Upper lobe of right lung (tissue), 1 donor: ENCODE data around the gene PXDN. TPM values are rescaled to one million over a fixed set of nuclear protein-coding genes. Genes with fewer than 3 reads are reported as not detected.
"Not testable (repeated sequence)": the region's sequence is repeated elsewhere in the genome, so short reads cannot be mapped to it uniquely, and the experiment has no call there.

Source experiments
- ATAC-seq: fragments of 200-7000 bp; cut with Tn5 transposase; one replicate; pipeline ENCODE4 v1.9.1; 2020; ENCODE audit warnings: mild to moderate bottlenecking, moderate library complexity
- DNase-seq: peaks from one replicate; pipeline ENCODE4 v3.0.0-alpha.2; 2020
- H3K27ac ChIP-seq: fragments of 200-600 bp; one replicate; pipeline ENCODE4 v1.8.0; 2022
- H3K27me3 ChIP-seq: fragments of 200-600 bp; one replicate; pipeline ENCODE4 v1.8.0; 2022; ENCODE audit warnings: mild to moderate bottlenecking
- H3K36me3 ChIP-seq: fragments of 200-600 bp; one replicate; pipeline ENCODE4 v1.8.0; 2022
- H3K4me1 ChIP-seq: fragments of 200-600 bp; one replicate; pipeline ENCODE4 v1.8.0; 2022
- H3K4me3 ChIP-seq: fragments of 200-600 bp; one replicate; pipeline ENCODE4 v1.8.0; 2022; ENCODE audit warnings: mild to moderate bottlenecking
- H3K9me3 ChIP-seq: fragments of 200-600 bp; one replicate; pipeline ENCODE4 v1.8.0; 2022
- intact Hi-C: fragments of 100-400 bp; cut with DNase I; formaldehyde crosslinking; loops from one replicate; pipeline ENCODE4 v1.11.0; 2022
- total RNA-seq: library from RNA; stranded (reverse); fragmentation: NEBNext Ultra II Directional; extraction: Animal tissue kit (Norgen Biotek cat#: 25700); gene quantifications from one replicate; pipeline ENCODE4 v1.2.1, GENCODE V29; 2021
- TF ChIP-seq, protein P1 (sequence below): fragments of 200-600 bp; IDR thresholded peaks from one replicate; pipeline ENCODE4 v1.8.0; 2022; ENCODE audit warnings: antibody characterized with exemption
- donor health status: DM: no; HTN: yes; CAD: no; lungs with severe emphysema.

The PXDN gene
- total RNA-seq, 1 donor from 2014 or later = 58.4 TPM

DNA sequence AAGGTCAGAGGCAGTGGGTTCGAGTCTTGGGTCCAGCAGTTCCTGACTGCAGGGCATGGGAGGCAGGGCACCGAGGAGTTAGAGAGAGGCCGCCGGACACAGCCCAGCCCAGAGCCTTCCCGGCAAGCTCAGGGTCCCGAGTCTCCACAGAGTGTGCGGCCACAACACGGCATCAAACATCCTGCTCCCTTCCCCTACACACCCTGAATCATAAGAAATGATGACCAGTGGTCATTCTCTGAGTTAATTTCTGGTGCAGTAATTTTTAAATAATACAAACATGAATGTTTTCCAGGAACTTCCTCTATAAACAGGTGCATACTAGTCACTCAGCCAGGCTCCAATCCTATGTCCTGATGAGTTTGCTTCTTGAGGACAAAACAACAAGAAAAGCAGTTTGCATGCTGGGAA is 118.0 kb downstream of the PXDN start:
- intact Hi-C loops = no loop called here
- ATAC-seq (peak; percentile 7), DNase-seq (peak; percentile 49)
- Histone ChIP-seq H3K27me3 (no peaks in the 10 kb centered on the region), H3K4me1 (peaks cover 14% of the 10 kb centered on the region), H3K9me3 (no peaks in the 10 kb centered on the region), H3K36me3 (no peaks in the 10 kb centered on the region), H3K4me3 (no peak overlapping the region), H3K27ac (no peak overlapping the region)
- TF ChIP-seq, protein P1, sequence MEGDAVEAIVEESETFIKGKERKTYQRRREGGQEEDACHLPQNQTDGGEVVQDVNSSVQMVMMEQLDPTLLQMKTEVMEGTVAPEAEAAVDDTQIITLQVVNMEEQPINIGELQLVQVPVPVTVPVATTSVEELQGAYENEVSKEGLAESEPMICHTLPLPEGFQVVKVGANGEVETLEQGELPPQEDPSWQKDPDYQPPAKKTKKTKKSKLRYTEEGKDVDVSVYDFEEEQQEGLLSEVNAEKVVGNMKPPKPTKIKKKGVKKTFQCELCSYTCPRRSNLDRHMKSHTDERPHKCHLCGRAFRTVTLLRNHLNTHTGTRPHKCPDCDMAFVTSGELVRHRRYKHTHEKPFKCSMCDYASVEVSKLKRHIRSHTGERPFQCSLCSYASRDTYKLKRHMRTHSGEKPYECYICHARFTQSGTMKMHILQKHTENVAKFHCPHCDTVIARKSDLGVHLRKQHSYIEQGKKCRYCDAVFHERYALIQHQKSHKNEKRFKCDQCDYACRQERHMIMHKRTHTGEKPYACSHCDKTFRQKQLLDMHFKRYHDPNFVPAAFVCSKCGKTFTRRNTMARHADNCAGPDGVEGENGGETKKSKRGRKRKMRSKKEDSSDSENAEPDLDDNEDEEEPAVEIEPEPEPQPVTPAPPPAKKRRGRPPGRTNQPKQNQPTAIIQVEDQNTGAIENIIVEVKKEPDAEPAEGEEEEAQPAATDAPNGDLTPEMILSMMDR = no peak

DNA sequence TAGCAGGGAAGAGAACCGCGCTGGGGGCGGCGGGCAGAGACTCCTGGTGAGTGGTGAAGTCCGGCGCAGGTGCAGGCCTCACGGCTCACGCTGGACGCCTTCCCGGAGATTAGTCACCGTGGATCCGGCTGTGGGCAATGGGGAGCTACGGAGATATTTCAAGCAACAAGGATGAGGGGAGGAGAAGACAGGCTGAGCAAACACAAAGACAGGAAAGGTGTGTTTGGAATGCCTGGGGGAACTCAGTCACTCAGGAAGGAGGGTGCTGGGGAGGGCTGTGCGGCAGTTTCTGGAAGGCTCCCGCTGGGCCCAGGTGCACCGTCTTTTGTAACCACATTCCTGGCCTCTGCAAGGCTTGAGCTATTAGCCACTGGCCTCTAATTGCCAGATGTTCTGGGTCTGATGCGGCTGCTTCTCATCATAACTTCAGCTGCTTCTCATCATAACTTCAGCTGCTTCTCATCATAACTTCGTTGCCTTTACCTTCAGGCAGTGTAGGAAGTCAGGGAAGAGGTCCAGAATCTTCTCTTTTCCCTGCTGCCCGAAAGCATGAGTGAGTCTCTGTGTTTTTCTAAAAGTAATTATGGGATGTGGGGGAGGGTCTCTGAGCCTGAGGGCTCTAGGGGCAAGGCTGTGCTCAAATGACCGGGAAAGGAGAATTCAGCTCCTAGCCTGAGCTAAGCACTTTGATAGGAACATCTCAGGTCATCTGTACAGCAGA is 118.9 kb downstream of the PXDN start:
- no peaks in the 10 kb centered on the region for H3K9me3 ChIP-seq
- DNase-seq (peak; percentile 83), ATAC-seq (peak; percentile 90)
- intact Hi-C loops = no loop called here
- H3K27me3 ChIP-seq = no peaks in the 10 kb centered on the region
- H3K4me3 ChIP-seq = no peak overlapping the region
- H3K27ac ChIP-seq = no peak overlapping the region
- TF ChIP-seq, protein P1 = no peak
- H3K36me3 ChIP-seq = no peaks in the 10 kb centered on the region
- peaks cover 14% of the 10 kb centered on the region for H3K4me1 ChIP-seq

DNA sequence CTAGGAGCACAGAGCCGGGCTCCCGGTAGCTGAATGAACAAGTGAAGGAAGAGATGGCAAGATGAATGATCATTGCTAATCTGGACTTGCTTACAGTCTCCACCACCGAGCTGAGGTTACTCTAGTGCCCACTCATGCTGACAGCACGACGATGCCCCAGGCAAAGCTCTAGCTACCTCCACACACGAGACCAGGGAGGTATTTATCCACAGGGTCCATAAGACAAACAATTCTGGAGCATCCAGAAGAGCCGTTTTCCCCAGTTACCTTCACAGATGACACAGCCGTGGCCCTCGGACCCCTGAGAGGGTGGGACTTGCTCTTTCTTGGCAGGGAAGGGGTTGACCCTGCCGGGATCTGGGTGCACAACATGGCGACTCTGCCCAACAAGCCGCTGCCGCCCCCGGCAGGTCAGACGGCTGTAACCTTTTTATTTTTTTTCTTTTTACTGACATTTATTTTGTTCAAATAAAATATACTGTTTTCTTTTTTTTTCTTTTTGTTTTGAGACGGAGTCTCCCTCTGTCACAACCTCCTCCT is 120.3 kb downstream of the PXDN start:
- H3K36me3 ChIP-seq = no peaks in the 10 kb centered on the region
- no peaks in the 10 kb centered on the region for H3K9me3 ChIP-seq
- ATAC-seq = no peak
- intact Hi-C loops = no loop called here
- H3K4me1 ChIP-seq = peaks cover 11% of the 10 kb centered on the region
- no peak overlapping the region for H3K27ac ChIP-seq
- peak; percentile 35 for DNase-seq
- H3K27me3 ChIP-seq = no peaks in the 10 kb centered on the region
- H3K4me3 ChIP-seq = no peak overlapping the region
- TF ChIP-seq, protein P1 = no peak

DNA sequence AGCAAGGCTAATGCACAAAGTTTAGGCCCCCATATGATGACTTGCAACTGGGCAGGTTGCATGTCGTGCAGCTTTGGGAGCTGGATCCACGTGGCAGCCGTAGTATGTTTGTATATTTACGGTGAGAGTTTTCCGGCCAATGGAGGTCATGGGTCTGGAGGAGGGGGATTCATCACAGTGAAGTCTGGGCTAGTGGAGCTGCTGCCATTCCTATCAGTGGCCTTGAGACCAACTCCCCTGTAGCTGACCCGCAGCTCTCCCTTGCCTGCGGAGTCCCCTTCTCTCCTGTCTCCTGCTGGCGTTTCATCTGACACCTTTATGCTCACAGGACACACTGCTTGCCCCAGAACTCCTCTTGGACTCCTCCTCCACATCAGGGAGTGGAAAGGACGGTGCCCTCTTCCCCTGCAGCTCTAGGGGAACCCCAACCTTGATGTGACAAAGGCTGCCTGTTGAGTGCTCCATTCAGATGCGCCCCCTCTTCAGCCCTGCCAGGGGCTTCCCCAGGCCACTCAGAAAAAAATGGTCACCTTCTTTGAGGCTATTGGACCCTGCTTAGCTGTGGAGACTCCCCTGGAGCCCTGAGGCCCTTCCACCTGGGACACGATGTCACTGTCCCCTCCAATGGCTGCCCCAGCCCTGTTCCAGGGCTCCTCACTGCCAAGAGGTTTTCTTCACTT is 121.7 kb downstream of the PXDN start:
- H3K4me3 ChIP-seq = no peak overlapping the region
- TF ChIP-seq, protein P1 = no peak
- no peak for DNase-seq
- peaks cover 8% of the 10 kb centered on the region for H3K4me1 ChIP-seq
- ATAC-seq = no peak
- no peak overlapping the region for H3K27ac ChIP-seq
- no peaks in the 10 kb centered on the region for H3K9me3 ChIP-seq
- intact Hi-C loops = no loop called here
- no peaks in the 10 kb centered on the region for H3K27me3 ChIP-seq
- no peaks in the 10 kb centered on the region for H3K36me3 ChIP-seq

DNA sequence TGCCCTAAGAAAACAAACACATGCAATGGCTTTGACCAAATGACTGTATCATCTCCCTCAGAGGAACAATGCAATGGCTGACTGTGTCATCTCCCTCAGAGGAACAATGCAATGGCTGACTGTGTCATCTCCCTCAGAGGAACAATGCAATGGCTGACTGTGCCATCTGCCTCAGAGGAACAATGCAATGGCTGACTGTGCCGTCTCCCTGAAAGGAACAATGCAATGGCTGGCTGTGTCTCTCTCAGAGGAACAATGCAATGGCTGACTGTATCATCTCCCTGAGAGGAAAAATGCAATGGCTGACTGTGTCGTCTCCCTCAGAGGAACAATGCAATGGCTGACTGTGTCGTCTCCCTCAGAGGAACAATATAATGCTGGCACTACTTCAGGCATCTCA is 122.3 kb downstream of the PXDN start:
- intact Hi-C loops, H3K4me1 ChIP-seq, H3K27me3 ChIP-seq, H3K4me3 ChIP-seq, ATAC-seq, H3K36me3 ChIP-seq, H3K9me3 ChIP-seq, H3K27ac ChIP-seq, DNase-seq: not testable (repeated sequence)

DNA sequence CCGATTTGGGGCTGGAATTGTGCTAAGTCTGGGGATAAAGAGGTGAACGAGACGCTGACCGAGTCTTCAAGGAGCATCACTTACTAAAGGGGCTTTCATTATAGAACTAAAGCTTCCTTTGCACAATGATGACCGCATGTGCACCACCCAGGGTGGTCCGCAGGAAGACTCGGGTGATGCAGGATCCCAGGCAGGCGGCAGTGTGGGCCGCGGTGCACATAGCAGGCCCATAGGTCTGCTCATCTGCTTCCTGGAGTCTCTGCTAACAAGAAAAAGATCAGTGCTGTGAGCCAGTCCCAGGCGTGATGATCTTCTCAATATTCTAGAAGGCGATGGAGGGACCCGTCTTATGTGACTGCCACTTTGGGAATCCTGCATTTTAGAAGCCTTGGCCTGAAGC is 122.8 kb downstream of the PXDN start:
- ATAC-seq = no peak
- TF ChIP-seq, protein P1 = no peak
- no peak for DNase-seq
- Histone ChIP-seq H3K27ac (no peak overlapping the region), H3K27me3 (no peaks in the 10 kb centered on the region), H3K4me3 (no peak overlapping the region), H3K9me3 (no peaks in the 10 kb centered on the region), H3K36me3 (no peaks in the 10 kb centered on the region), H3K4me1 (peaks cover 8% of the 10 kb centered on the region)
- intact Hi-C loops = no loop called here
